Right cardiac atrium (tissue), 5 donors: Measurements from ENCODE around the gene FAM3D. TPM values are rescaled to one million over a fixed set of nuclear protein-coding genes. Genes with fewer than 3 reads are reported as not detected.
"Not testable (repeated sequence)": the region's sequence is repeated elsewhere in the genome, so short reads cannot be mapped to it uniquely, and the experiment has no call there.

Experiments
- ATAC-seq, 2 donors: fragments of 200-7000 bp; cut with Tn5 transposase; one replicate each; pipeline versions ENCODE4 v1.8.0 to v1.9.1; 2020; ENCODE audit warnings: moderate library complexity in 2 of 2, mild to moderate bottlenecking in 1 of 2
- DNase-seq, 3 donors: peaks; one replicate each; pipeline ENCODE4 v3.0.0-alpha.2; 2020
- H3K27ac ChIP-seq: one replicate; pipeline ENCODE4 v1.5.1; 2013; ENCODE audit warnings: mild to moderate bottlenecking, low read length, control low read depth, moderate library complexity
- H3K27me3 ChIP-seq: one replicate; pipeline ENCODE4 v1.6.1; 2013; ENCODE audit not compliant: control insufficient read depth, insufficient read depth
- H3K4me1 ChIP-seq: one replicate; pipeline ENCODE4 v1.6.1; 2013; ENCODE audit warnings: low read length; ENCODE audit not compliant: control insufficient read depth, insufficient read depth
- H3K4me3 ChIP-seq: one replicate; pipeline ENCODE4 v1.5.1; 2013; ENCODE audit warnings: low read length, control low read depth
- H3K9me3 ChIP-seq: one replicate; pipeline ENCODE4 v1.6.1; 2013; ENCODE audit warnings: low read length; ENCODE audit not compliant: control insufficient read depth
- WGBS: extraction: QIAGEN DNeasy Blood & Tissue Kit; methylation state at CpG from one replicate; pipeline ENCODE4 v1.1.7; 2013; 5-methylcytosine and 5-hydroxymethylcytosine counted together
- intact Hi-C, 4 donors: fragments of 100-400 bp; cut with DNase I; formaldehyde crosslinking; loops; one replicate each; pipeline versions ENCODE4 v1.11.0 to v1.14.0; 2022 to 2023
- long read RNA-seq, 4 donors: library from polyadenylated mRNA; unstranded; transcript quantifications; one replicate each; pipeline ENCODE4 v2.0.0, GENCODE V29; 2020 to 2021
- polyA plus RNA-seq: library from polyadenylated mRNA; stranded (reverse); fragments of 200-250 nt; gene quantifications from one replicate; pipeline ENCODE4 v1.2.3, GENCODE V29; 2013
- total RNA-seq, 4 donors: library from RNA; stranded (reverse); fragmentation: NEBNext Ultra II Directional; extraction: Animal tissue kit (Norgen Biotek cat#: 25700); gene quantifications; one replicate each; pipeline ENCODE4 v1.2.1, GENCODE V29; 2021
- donor health status: healthy with polysubstance abuse.
- donor health status: DM: no; HTN: yes; CAD: no.
- donor health status: DM: no; HTN: no; CAD: no.
- donor health status: DM: no; HTN: yes; CAD: no; lungs with severe emphysema.
- donor health status: DM: yes; HTN: yes; CAD: no.

Gene FAM3D
- total RNA-seq (under 1 TPM; 0.24 to 0.37 (median 0.29) TPM), polyA plus RNA-seq (0.14 TPM)
- long read RNA-seq, donor 1 = 0 reads
- long read RNA-seq, donor 2 = 0 reads
- long read RNA-seq, donor 3 = 0 reads
- long read RNA-seq, donor 4 = 0 reads

GRCh38 chr3:58666683-58667082, at the start of gene FAM3D:
TSS of gene FAM3D (minus strand) at chr3:58666774. CDS start at chr3:58655563, 11,211 bp downstream.
- Histone ChIP-seq H3K27me3 (no peaks in the 10 kb centered on the region), H3K9me3 (no peaks in the 10 kb centered on the region), H3K4me3 (no peak within 1 kb of the TSS), H3K27ac (no peak within 1 kb of the TSS), H3K4me1 (no peaks in the 10 kb centered on the region)
- intact Hi-C loops = no loop called here
- ATAC-seq = peak; percentile 89 to 97
- 72% methylated on average over 6 of the region's 6 CpGs for WGBS
- peak; percentile 51 to 65 (median 64) for DNase-seq

- no peaks in the 10 kb centered on the region for H3K4me1 ChIP-seq
- H3K9me3 ChIP-seq = no peaks in the 10 kb centered on the region
- no peak for DNase-seq
- 79% methylated on average over 3 of the region's 3 CpGs for WGBS
- ATAC-seq = no peak
- intact Hi-C loops = no loop called here
- no peak overlapping the region for H3K4me3 ChIP-seq
- no peak overlapping the region for H3K27ac ChIP-seq
- no peaks in the 10 kb centered on the region for H3K27me3 ChIP-seq
These were observed 47.3 kb upstream of the FAM3D start for GRCh38 chr3:58713715-58714401.

GRCh38 chr3:58711871-58712270, 45.3 kb upstream of the FAM3D start:
- intact Hi-C loops = no loop called here
- DNase-seq (no peak), ATAC-seq (no peak)
- WGBS = 81% methylated on average over 8 of the region's 8 CpGs
- Histone ChIP-seq H3K27me3 (no peaks in the 10 kb centered on the region), H3K27ac (no peak overlapping the region), H3K9me3 (no peaks in the 10 kb centered on the region), H3K4me3 (no peak overlapping the region), H3K4me1 (no peaks in the 10 kb centered on the region)

- H3K27ac ChIP-seq, H3K9me3 ChIP-seq, ATAC-seq, H3K4me1 ChIP-seq, DNase-seq, H3K27me3 ChIP-seq, H3K4me3 ChIP-seq, intact Hi-C loops: not testable (repeated sequence)
- 79% methylated on average over 3 of the region's 3 CpGs for WGBS
These were observed 42.4 kb upstream of the FAM3D start for GRCh38 chr3:58708983-58709382.

- no peaks in the 10 kb centered on the region for H3K27me3 ChIP-seq
- intact Hi-C loops = no loop called here
- 59% methylated on average over 3 of the region's 3 CpGs for WGBS
- H3K4me3 ChIP-seq = no peak overlapping the region
- H3K4me1 ChIP-seq = no peaks in the 10 kb centered on the region
- H3K27ac ChIP-seq = no peak overlapping the region
- no peaks in the 10 kb centered on the region for H3K9me3 ChIP-seq
- ATAC-seq (no peak), DNase-seq (no peak)
These were observed 41.7 kb upstream of the FAM3D start for GRCh38 chr3:58708116-58708791.

GRCh38 chr3:58707390-58707930, 40.9 kb upstream of the FAM3D start:
- H3K27me3 ChIP-seq = no peaks in the 10 kb centered on the region
- H3K4me1 ChIP-seq = no peaks in the 10 kb centered on the region
- no peak overlapping the region for H3K27ac ChIP-seq
- no peak for DNase-seq
- intact Hi-C loops = no loop called here
- no peak overlapping the region for H3K4me3 ChIP-seq
- no peaks in the 10 kb centered on the region for H3K9me3 ChIP-seq
- WGBS = 88% methylated on average over 3 of the region's 3 CpGs
- no peak for ATAC-seq

GRCh38 chr3:58706395-58707167, 40.0 kb upstream of the FAM3D start:
- 93% methylated on average over 2 of the region's 2 CpGs for WGBS
- Histone ChIP-seq H3K4me1 (no peaks in the 10 kb centered on the region), H3K27ac (no peak overlapping the region), H3K27me3 (no peaks in the 10 kb centered on the region), H3K4me3 (no peak overlapping the region), H3K9me3 (no peaks in the 10 kb centered on the region)
- no peak for ATAC-seq
- no peak for DNase-seq
- intact Hi-C loops = no loop called here

- H3K4me1 ChIP-seq = no peaks in the 10 kb centered on the region
- H3K27me3 ChIP-seq = no peaks in the 10 kb centered on the region
- H3K4me3 ChIP-seq = no peak overlapping the region
- ATAC-seq = no peak
- no peaks in the 10 kb centered on the region for H3K9me3 ChIP-seq
- intact Hi-C loops = no loop called here
- no peak overlapping the region for H3K27ac ChIP-seq
- no peak for DNase-seq
- WGBS = 41% methylated on average over 2 of the region's 2 CpGs
These were observed 38.2 kb upstream of the FAM3D start for GRCh38 chr3:58704745-58705144.

GRCh38 chr3:58704304-58704703, 37.7 kb upstream of the FAM3D start:
- H3K4me1 ChIP-seq, H3K4me3 ChIP-seq, H3K27ac ChIP-seq, ATAC-seq, H3K9me3 ChIP-seq, DNase-seq, intact Hi-C loops, H3K27me3 ChIP-seq: not testable (repeated sequence)
- 80% methylated on average over 2 of the region's 2 CpGs for WGBS

GRCh38 chr3:58698246-58698645, 31.7 kb upstream of the FAM3D start:
- H3K27me3 ChIP-seq = no peaks in the 10 kb centered on the region
- ATAC-seq (no peak), DNase-seq (no peak)
- H3K27ac ChIP-seq = no peak overlapping the region
- no peak overlapping the region for H3K4me3 ChIP-seq
- H3K9me3 ChIP-seq = no peaks in the 10 kb centered on the region
- intact Hi-C loops = no loop called here
- no peaks in the 10 kb centered on the region for H3K4me1 ChIP-seq

- H3K9me3 ChIP-seq = no peaks in the 10 kb centered on the region
- ATAC-seq (no peak), DNase-seq (no peak)
- no peak overlapping the region for H3K27ac ChIP-seq
- H3K4me1 ChIP-seq = no peaks in the 10 kb centered on the region
- no peaks in the 10 kb centered on the region for H3K27me3 ChIP-seq
- intact Hi-C loops = no loop called here
- no peak overlapping the region for H3K4me3 ChIP-seq
These were observed 31.0 kb upstream of the FAM3D start for GRCh38 chr3:58697561-58697960.
